ENCODE data around the gene LYPD6B. TPM values are rescaled to one million over a fixed set of nuclear protein-coding genes. Genes with fewer than 3 reads are reported as not detected.
A peak's percentile ranks its signal among the peaks of the same experiment; 100 is the strongest.

Gene LYPD6B
- total and polyA plus RNA-seq, 10 of the 15 experiments (the other 5 are each of a cell fraction or from before 2014, with no cell fraction given): 1.0 to 6.6 (median 4.0) TPM

DNA sequence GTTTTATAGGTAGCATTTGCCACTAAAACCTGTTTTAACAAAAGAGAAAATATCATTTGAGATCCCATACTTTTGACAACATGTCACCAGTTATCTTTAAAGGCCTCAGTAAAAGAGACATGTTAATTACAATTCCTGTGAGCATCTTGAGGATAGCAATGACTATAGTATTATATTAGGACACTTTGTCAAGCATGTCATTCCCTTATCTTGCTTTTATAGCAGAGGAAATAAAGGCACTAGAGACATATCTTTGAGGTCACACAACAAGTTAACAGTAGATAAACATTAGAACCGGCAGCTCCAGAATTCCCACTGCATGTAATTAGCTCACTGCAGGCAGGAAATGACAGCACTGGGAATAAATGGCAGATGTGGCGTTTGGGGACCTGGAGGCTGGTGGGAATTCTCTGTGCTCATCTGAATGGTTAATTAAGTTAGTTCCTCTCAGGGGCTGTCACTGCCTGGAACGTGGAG is 25.9 kb downstream of the LYPD6B start:
- no peak for DNase-seq (ENCODE audit: low read depth, low spot score)
- no peaks in the 10 kb centered on the region for H3K27me3 ChIP-seq (replicated peaks in 1 of 2; ENCODE audit: control insufficient read depth in 2 of 2, insufficient read depth in 2 of 2, low read length in 1 of 2)
- intact Hi-C loops (cut with micrococcal nuclease; ENCODE audit: unreplicated experiment): no loop called here
- TF ChIP-seq CREM (IDR thresholded peaks at IDR 0.05; ENCODE audit: low read depth): no peak
- no peak for TF ChIP-seq ETV6 (conservative IDR thresholded peaks at IDR 0.05 in 1 of 2, IDR thresholded peaks at IDR 0.05 in 1 of 2; ENCODE audit: borderline replicate concordance in 1 of 2, low read depth in 1 of 2)
- TF ChIP-seq FOXM1 (IDR thresholded peaks at IDR 0.05; ENCODE audit: low read depth, low read length): no peak
- no peak for TF ChIP-seq HDGF (IDR thresholded peaks at IDR 0.05)
- TF ChIP-seq SMAD1 (IDR thresholded peaks at IDR 0.05; ENCODE audit: low read depth, partially characterized antibody): no peak
- no peak for TF ChIP-seq SREBF1 (IDR thresholded peaks at IDR 0.05; ENCODE audit: low read length)
- TF ChIP-seq STAT3 (IDR thresholded peaks at IDR 0.05; ENCODE audit: low read depth, low read length): no peak
- no peak for TF ChIP-seq NBN (IDR thresholded peaks at IDR 0.05)
- TF ChIP-seq, protein P1, sequence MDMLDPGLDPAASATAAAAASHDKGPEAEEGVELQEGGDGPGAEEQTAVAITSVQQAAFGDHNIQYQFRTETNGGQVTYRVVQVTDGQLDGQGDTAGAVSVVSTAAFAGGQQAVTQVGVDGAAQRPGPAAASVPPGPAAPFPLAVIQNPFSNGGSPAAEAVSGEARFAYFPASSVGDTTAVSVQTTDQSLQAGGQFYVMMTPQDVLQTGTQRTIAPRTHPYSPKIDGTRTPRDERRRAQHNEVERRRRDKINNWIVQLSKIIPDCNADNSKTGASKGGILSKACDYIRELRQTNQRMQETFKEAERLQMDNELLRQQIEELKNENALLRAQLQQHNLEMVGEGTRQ (IDR thresholded peaks at IDR 0.05; ENCODE audit: borderline replicate concordance, low read depth, low read length): no peak
- TF ChIP-seq HCFC1 (IDR thresholded peaks at IDR 0.05; ENCODE audit: low read length): no peak
- H3K79me2 ChIP-seq (ENCODE audit: control insufficient read depth, insufficient read depth, low read length): no peaks in the 10 kb centered on the region
- in situ Hi-C loops (cut with MboI): no loop called here
- WGBS (ENCODE audit: insufficient coverage, insufficient replicate concordance, low lambda C conversion rate, missing lambda C conversion rate): 60% methylated on average over 3 of the region's 3 CpGs
- no peak for ATAC-seq
- H3K9me3 ChIP-seq (replicated peaks; ENCODE audit: control insufficient read depth, insufficient read depth, low read length): no peaks in the 10 kb centered on the region; the same call in 2 of the 3 replicates
- H3K4me1 ChIP-seq (ENCODE audit: control insufficient read depth, insufficient read depth, low read length): peaks cover 6% of the 10 kb centered on the region
- FAIRE-seq: peak; percentile 49
- H3K4me2 ChIP-seq (ENCODE audit: control insufficient read depth, insufficient read depth): no peak overlapping the region
- H3K4me3 ChIP-seq: no peak overlapping the region
- no peak overlapping the region for H3K27ac ChIP-seq (ENCODE audit: control insufficient read depth, insufficient read depth)
- BruUV-seq (replicated peaks): no TSS peak
- no peaks in the 10 kb centered on the region for H4K20me1 ChIP-seq (ENCODE audit: control insufficient read depth, insufficient read depth)
- POLR2A ChIA-PET: no interaction called here
- H2AFZ ChIP-seq (ENCODE audit: control insufficient read depth, low read depth, low read length): no peak overlapping the region
- no peak overlapping the region for H3K9ac ChIP-seq (ENCODE audit: control insufficient read depth, insufficient read depth, low read length)
- SMC1A ChIA-PET (ENCODE audit: uncharacterized antibody, unreplicated experiment): interaction anchor here (1.1 kb wide), 1 partner anchor 133 kb away, joined by 3 read pairs; no protein-coding TSS in a partner anchor
- RAD21 ChIA-PET (ENCODE audit: unreplicated experiment): no interaction called here
- H3K36me3 ChIP-seq (ENCODE audit: control insufficient read depth in 2 of 2, insufficient read depth in 2 of 2, low read length in 1 of 2): no peaks in the 10 kb centered on the region
- CTCF ChIA-PET: interaction anchor here (1.0 to 1.5 kb wide), 3 partner anchors 45 to 47 kb away, joined by 3 read pairs; no protein-coding TSS in a partner anchor
